Keratinocyte (primary cell): ENCODE data around the gene C1QTNF7. TPM values are rescaled to one million over a fixed set of nuclear protein-coding genes. Genes with fewer than 3 reads are reported as not detected.

Experiments used
- DNase-seq: peaks from one replicate; pipeline ENCODE4 v3.0.0-alpha.2; 2011; ENCODE audit warnings: low read depth, missing footprints, low spot score
- FAIRE-seq: peaks from 2 replicates; lab custom pipeline; 2011; peaks lifted over from hg19 to GRCh38; lab: Jason Lieb, UNC
- H2AFZ ChIP-seq: 2 replicates; pipeline ENCODE4 v1.6.0; 2012; ENCODE audit warnings: low read length, control low read depth, inconsistent platforms; ENCODE audit not compliant: control insufficient read depth
- H3K27ac ChIP-seq: 2 replicates; pipeline ENCODE4 v1.5.1; 2011; ENCODE audit warnings: low read length; ENCODE audit not compliant: control insufficient read depth, insufficient read depth
- H3K27me3 ChIP-seq: 3 replicates; pipeline ENCODE4 v1.6.0; 2011; ENCODE audit warnings: low read length; ENCODE audit not compliant: control insufficient read depth, insufficient read depth; ENCODE audit errors: extremely low read depth
- H3K36me3 ChIP-seq, 2 experiments: 2 replicates in 1 of 2; 3 replicates in 1 of 2; pipeline ENCODE4 v1.5.1; 2011; ENCODE audit warnings: low read length in 2 of 2, mild to moderate bottlenecking in 1 of 2; ENCODE audit not compliant: control insufficient read depth in 2 of 2, insufficient read depth in 2 of 2; ENCODE audit errors: extremely low read depth in 1 of 2
- H3K4me1 ChIP-seq: 3 replicates; pipeline ENCODE4 v1.5.1; 2011; ENCODE audit warnings: low read length; ENCODE audit not compliant: control insufficient read depth, insufficient read depth; ENCODE audit errors: extremely low read depth
- H3K4me2 ChIP-seq: 3 replicates; pipeline ENCODE4 v1.6.0; 2011; ENCODE audit warnings: low read depth, low read length; ENCODE audit not compliant: control insufficient read depth, insufficient read depth; ENCODE audit errors: extremely low read depth
- H3K4me3 ChIP-seq, 3 experiments: fragments of 200-600 bp in 1 of 3; sonication (generic) in 1 of 3; 2 replicates in 2 of 3; 3 replicates in 1 of 3; pipeline ENCODE4 v1.5.1; 2011 to 2016; ENCODE audit warnings: low read length in 3 of 3, mild to moderate bottlenecking in 3 of 3, control low read depth in 2 of 3, inconsistent platforms in 1 of 3, low read depth in 1 of 3, mixed read lengths in 1 of 3, mixed run types in 1 of 3, moderate library complexity in 1 of 3; ENCODE audit not compliant: control insufficient read depth in 2 of 3, insufficient read depth in 2 of 3; ENCODE audit errors: extremely low read depth in 1 of 3
- H3K79me2 ChIP-seq: 2 replicates; pipeline ENCODE4 v1.6.0; 2012; ENCODE audit warnings: low read length; ENCODE audit not compliant: control insufficient read depth, insufficient read depth
- H3K9ac ChIP-seq: 3 replicates; pipeline ENCODE4 v1.6.0; 2011; ENCODE audit warnings: low read length; ENCODE audit not compliant: control insufficient read depth, insufficient read depth; ENCODE audit errors: extremely low read depth
- H3K9me1 ChIP-seq: 3 replicates; pipeline ENCODE4 v1.6.0; 2011; ENCODE audit warnings: low read length; ENCODE audit not compliant: control insufficient read depth, insufficient read depth; ENCODE audit errors: extremely low read depth
- H3K9me3 ChIP-seq: 2 replicates; pipeline ENCODE4 v1.5.1; 2012; ENCODE audit warnings: low read depth, low read length; ENCODE audit not compliant: control insufficient read depth
- H4K20me1 ChIP-seq: 3 replicates; pipeline ENCODE4 v1.6.0; 2011; ENCODE audit warnings: low read length; ENCODE audit not compliant: control insufficient read depth, insufficient read depth; ENCODE audit errors: extremely low read depth
- CTCF ChIP-seq, 3 experiments: IDR thresholded peaks in 1 of 3; conservative IDR thresholded peaks in 1 of 3; optimal IDR thresholded peaks in 1 of 3; 2 replicates in 2 of 3; 3 replicates in 1 of 3; pipeline versions ENCODE3 to v1.5.1; 2011; ENCODE audit warnings: low read length in 3 of 3, mild to moderate bottlenecking in 3 of 3, moderate library complexity in 2 of 3, control low read depth in 1 of 3, inconsistent platforms in 1 of 3; ENCODE audit not compliant: insufficient read depth in 2 of 3; ENCODE audit errors: extremely low read depth in 1 of 3
- EZH2 ChIP-seq: IDR thresholded peaks from one replicate; pipeline ENCODE4 v1.6.1; 2012; ENCODE audit warnings: inconsistent platforms, mild to moderate bottlenecking, low read length, moderate library complexity
- dilution Hi-C: fragments of 300-500 bp; cut with MboI; formaldehyde crosslinking; loops from one replicate; pipeline ENCODE4 v1.7.0; 2020; ENCODE audit warnings: low sequenced_read_pairs; ENCODE audit not compliant: extremely low pct_ligation_motif_present
- polyA plus RNA-seq, 5 experiments: library from polyadenylated mRNA; depleted of rRNA in 3 of 5; stranded (reverse) in 3 of 5; stranded (forward) in 1 of 5; unstranded in 1 of 5; fragments of >200 nt; gene quantifications; 1 replicate in 1 of 5; 2 replicates in 3 of 5; 3 replicates in 1 of 5; pipeline versions ENCODE4 v1.2.1 to v1.2.3, GENCODE V29; 2011 to 2012; ENCODE audit warnings: missing spikeins in 2 of 5, low read depth in 1 of 5, low replicate concordance in 1 of 5

C1QTNF7 gene
- polyA plus RNA-seq, 1 donor (not counting 4 experiments of a cell fraction or from before 2014, with no cell fraction given), result not detected

- DNase-seq (no peak), FAIRE-seq (no peak)
- Histone ChIP-seq H3K4me1 (no peaks in the 10 kb centered on the region), H3K79me2 (no peaks in the 10 kb centered on the region), H3K9me1 (no peaks in the 10 kb centered on the region), H3K4me2 (no peak overlapping the region), H3K4me3 (no peak overlapping the region), H2AFZ (no peak overlapping the region), H3K27ac (no peak overlapping the region), H3K9ac (no peak overlapping the region), H3K9me3 (no peaks in the 10 kb centered on the region), H3K36me3 (no peaks in the 10 kb centered on the region), H4K20me1 (no peaks in the 10 kb centered on the region), H3K27me3 (no peaks in the 10 kb centered on the region)
- TF ChIP-seq EZH2 (no peak), CTCF (optimal IDR thresholded peaks at IDR 0.05 in 1 of 3, IDR thresholded peaks at IDR 0.05 in 1 of 3, conservative IDR thresholded peaks at IDR 0.05 in 1 of 3; ENCODE audit: extremely low read depth in 1 of 3, insufficient read depth in 2 of 3, low read length in 3 of 3) (no peak)
- dilution Hi-C loops, result no loop called here
Observed at GRCh38 chr4:15414551-15415091, 13.2 kb upstream of the C1QTNF7 start.

DNA sequence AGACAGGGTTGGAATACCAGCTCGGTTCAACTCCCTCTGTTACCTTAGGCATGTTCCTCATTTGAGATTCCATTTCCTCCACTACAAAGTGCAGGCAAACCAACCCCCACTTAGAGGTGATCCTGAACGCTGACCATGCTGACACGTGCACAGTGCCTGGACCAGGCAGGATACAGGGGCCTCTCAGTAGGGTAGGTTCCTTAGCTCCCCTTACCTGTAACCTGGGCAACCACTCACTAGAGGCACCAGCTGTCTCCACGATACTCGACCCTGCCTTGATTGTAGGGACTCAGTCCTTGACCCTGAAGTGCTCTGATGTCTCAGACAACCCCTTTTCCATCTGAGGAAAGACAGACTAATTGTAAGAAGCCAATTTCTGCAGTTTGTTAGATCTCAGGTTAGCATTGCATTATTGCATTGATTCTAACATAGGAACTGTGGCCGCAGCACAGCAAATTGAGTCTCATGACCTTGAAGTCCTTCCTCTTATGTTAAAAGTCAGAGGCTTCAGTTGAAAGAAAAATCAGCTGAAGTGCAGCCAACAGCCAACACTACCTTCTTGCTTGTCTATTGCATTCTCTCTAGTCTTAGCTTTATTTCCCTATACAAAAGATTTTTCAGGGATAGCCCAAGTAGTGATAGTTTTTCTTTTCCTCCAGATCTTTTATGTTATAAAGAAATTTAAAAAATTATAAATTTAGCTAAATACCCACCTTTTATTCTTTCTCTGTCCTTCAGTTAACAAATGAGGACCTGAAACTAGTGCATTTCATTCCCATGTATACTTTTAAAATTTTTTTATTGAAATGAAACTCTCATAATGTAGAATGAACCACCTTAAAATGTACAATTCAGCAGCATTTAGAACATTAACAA is 11.2 kb upstream of the C1QTNF7 start:
- TF ChIP-seq EZH2, result no peak
- TF ChIP-seq CTCF (optimal IDR thresholded peaks at IDR 0.05 in 1 of 3, IDR thresholded peaks at IDR 0.05 in 1 of 3, conservative IDR thresholded peaks at IDR 0.05 in 1 of 3; ENCODE audit: extremely low read depth in 1 of 3, insufficient read depth in 2 of 3, low read length in 3 of 3), result no peak
- Histone ChIP-seq H3K9me1 (no peaks in the 10 kb centered on the region), H3K4me1 (no peaks in the 10 kb centered on the region), H2AFZ (no peak overlapping the region), H3K27me3 (no peaks in the 10 kb centered on the region), H3K36me3 (no peaks in the 10 kb centered on the region), H3K79me2 (no peaks in the 10 kb centered on the region), H3K9ac (no peak overlapping the region), H3K27ac (no peak overlapping the region), H3K4me2 (no peak overlapping the region), H4K20me1 (no peaks in the 10 kb centered on the region), H3K4me3 (no peak overlapping the region), H3K9me3 (no peaks in the 10 kb centered on the region)
- DNase-seq (no peak), FAIRE-seq (peak; percentile 20)
- dilution Hi-C loops, result no loop called here
